NB4 (cell line): ENCODE measurements around the gene KAZN.

Source experiments
- POLR2A ChIP-seq: IDR thresholded peaks from 2 replicates; pipeline ENCODE4 v1.6.1; 2011; ENCODE audit warnings: mild to moderate bottlenecking; ENCODE audit not compliant: insufficient read length; ENCODE audit errors: extremely low read depth
- TF ChIP-seq, protein P1 (sequence below): IDR thresholded peaks from one replicate; pipeline ENCODE4 v1.5.1; 2012; ENCODE audit warnings: low read depth, low read length
- TF ChIP-seq, protein P2 (sequence below): IDR thresholded peaks from 2 replicates; pipeline ENCODE4 v1.6.1; 2011; ENCODE audit warnings: low read depth, low read length

DNA sequence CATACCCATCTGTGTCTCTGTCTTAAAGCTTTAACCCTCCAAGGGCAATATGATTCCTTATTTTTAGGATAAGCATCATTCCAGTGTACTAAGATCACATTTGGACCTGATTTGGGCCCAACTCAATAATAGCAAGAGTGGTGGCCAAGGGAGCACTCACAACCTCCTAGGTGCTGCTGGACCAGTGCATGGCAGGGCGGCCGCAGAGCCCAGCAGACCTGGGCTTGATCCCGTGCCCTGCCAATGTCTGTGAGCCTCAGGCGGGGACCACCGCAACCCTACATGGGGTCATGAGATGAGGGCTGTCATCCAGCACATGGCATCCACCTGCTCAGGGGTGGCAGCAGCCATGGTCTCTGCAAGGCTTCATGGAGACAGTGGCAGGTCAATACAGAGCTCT is 353.3 kb downstream of the KAZN start:
- TF ChIP-seq, protein P1, sequence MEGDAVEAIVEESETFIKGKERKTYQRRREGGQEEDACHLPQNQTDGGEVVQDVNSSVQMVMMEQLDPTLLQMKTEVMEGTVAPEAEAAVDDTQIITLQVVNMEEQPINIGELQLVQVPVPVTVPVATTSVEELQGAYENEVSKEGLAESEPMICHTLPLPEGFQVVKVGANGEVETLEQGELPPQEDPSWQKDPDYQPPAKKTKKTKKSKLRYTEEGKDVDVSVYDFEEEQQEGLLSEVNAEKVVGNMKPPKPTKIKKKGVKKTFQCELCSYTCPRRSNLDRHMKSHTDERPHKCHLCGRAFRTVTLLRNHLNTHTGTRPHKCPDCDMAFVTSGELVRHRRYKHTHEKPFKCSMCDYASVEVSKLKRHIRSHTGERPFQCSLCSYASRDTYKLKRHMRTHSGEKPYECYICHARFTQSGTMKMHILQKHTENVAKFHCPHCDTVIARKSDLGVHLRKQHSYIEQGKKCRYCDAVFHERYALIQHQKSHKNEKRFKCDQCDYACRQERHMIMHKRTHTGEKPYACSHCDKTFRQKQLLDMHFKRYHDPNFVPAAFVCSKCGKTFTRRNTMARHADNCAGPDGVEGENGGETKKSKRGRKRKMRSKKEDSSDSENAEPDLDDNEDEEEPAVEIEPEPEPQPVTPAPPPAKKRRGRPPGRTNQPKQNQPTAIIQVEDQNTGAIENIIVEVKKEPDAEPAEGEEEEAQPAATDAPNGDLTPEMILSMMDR, result no peak
- TF ChIP-seq POLR2A, result no peak
- TF ChIP-seq, protein P2, sequence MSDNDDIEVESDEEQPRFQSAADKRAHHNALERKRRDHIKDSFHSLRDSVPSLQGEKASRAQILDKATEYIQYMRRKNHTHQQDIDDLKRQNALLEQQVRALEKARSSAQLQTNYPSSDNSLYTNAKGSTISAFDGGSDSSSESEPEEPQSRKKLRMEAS, result no peak
